ENCODE measurements around the gene SRM. TPM values are rescaled to one million over a fixed set of nuclear protein-coding genes. Genes with fewer than 3 reads are reported as not detected.
A peak's percentile ranks its signal among the peaks of the same experiment; 100 is the strongest.

Gene SRM
- total and polyA plus RNA-seq, 2 of the 4 experiments (the other 2 are of a cell fraction): 23.1 to 160 TPM

GRCh38 chr1:11025618-11026017 lies 34.2 kb downstream of the SRM start:
- peaks cover 20% of the 10 kb centered on the region for H4K20me1 ChIP-seq (ENCODE audit: insufficient read depth, low read length)
- H3K79me1 ChIP-seq (ENCODE audit: low read depth in 1 of 2, low read length in 2 of 2): peaks cover 11 to 16% of the 10 kb centered on the region in 2 experiments
- H3K56ac ChIP-seq (ENCODE audit: extremely low read depth, insufficient read depth, low read length): no peak overlapping the region
- H3K27me3 ChIP-seq (ENCODE audit: control insufficient read depth, insufficient read depth, low read length): no peaks in the 10 kb centered on the region
- peak overlapping the region; percentile 47; the same call in 1 of the 2 replicates for H4K5ac ChIP-seq (ENCODE audit: low read depth, low read length)
- no peaks in the 10 kb centered on the region for H3K4me1 ChIP-seq (ENCODE audit: control insufficient read depth, insufficient read depth, low read length)
- H4K91ac ChIP-seq (ENCODE audit: insufficient read depth, low read depth, low read length): no peak overlapping the region
- no peak overlapping the region for H2BK15ac ChIP-seq (ENCODE audit: low read depth, low read length)
- H2BK120ac ChIP-seq (ENCODE audit: low read depth, low read length): no peak overlapping the region
- no peaks in the 10 kb centered on the region for H3K9me1 ChIP-seq (ENCODE audit: insufficient read depth, low read length)
- H3K23ac ChIP-seq (ENCODE audit: low read depth, low read length): no peak overlapping the region
- ChIA-PET CTCF (no interaction called here), POLR2A (ENCODE audit: unreplicated experiment) (no interaction called here)
- no peak overlapping the region for H2BK20ac ChIP-seq (ENCODE audit: low read depth, low read length)
- no peak overlapping the region for H2AK9ac ChIP-seq (replicated peaks; ENCODE audit: low read depth, low read length, poor library complexity)
- H2BK5ac ChIP-seq (ENCODE audit: low read depth, low read length, poor library complexity, severe bottlenecking): peak overlapping the region; percentile 42
- WGBS, 2 experiments (ENCODE audit: extremely low coverage in 2 of 2, insufficient read length in 1 of 2): no CpG with 5 or more reads among the region's 1 CpG
- no peaks in the 10 kb centered on the region for H3K9me3 ChIP-seq (ENCODE audit: control insufficient read depth, insufficient read depth, low read length)
- no peak overlapping the region for H3K27ac ChIP-seq (ENCODE audit: insufficient read depth, low read length)
- no peak overlapping the region for H2AFZ ChIP-seq (replicated peaks; ENCODE audit: low read length, poor library complexity)
- intact Hi-C loops (cut with micrococcal nuclease): no loop called here
- TF ChIP-seq FOS (IDR thresholded peaks at IDR 0.05; ENCODE audit: low read depth, low read length) (no peak), POLR2A (IDR thresholded peaks at IDR 0.05; ENCODE audit: low read depth, low read length) (no peak), MAFK (IDR thresholded peaks at IDR 0.05; ENCODE audit: low read depth, low read length) (no peak), CHD1 (IDR thresholded peaks at IDR 0.05; ENCODE audit: low read depth, low read length) (no peak), CEBPB (IDR thresholded peaks at IDR 0.05; ENCODE audit: low read depth, low read length) (no peak), SMC3 (IDR thresholded peaks at IDR 0.05; ENCODE audit: low read depth, low read length) (no peak), BHLHE40 (IDR thresholded peaks at IDR 0.05; ENCODE audit: low read depth, low read length) (no peak), RCOR1 (IDR thresholded peaks at IDR 0.05; ENCODE audit: insufficient replicate concordance, low read length) (no peak), RAD21 (IDR thresholded peaks at IDR 0.05; ENCODE audit: low read length) (no peak), MXI1 (IDR thresholded peaks at IDR 0.05; ENCODE audit: borderline replicate concordance, low read depth, low read length) (no peak), CTCF (conservative IDR thresholded peaks at IDR 0.05; ENCODE audit: low read depth, low read length) (no peak), RFX5 (IDR thresholded peaks at IDR 0.05; ENCODE audit: low read depth, low read length) (no peak), NFE2L2 (IDR thresholded peaks at IDR 0.05; ENCODE audit: low read depth, low read length) (no peak)
- TF ChIP-seq, protein P1, sequence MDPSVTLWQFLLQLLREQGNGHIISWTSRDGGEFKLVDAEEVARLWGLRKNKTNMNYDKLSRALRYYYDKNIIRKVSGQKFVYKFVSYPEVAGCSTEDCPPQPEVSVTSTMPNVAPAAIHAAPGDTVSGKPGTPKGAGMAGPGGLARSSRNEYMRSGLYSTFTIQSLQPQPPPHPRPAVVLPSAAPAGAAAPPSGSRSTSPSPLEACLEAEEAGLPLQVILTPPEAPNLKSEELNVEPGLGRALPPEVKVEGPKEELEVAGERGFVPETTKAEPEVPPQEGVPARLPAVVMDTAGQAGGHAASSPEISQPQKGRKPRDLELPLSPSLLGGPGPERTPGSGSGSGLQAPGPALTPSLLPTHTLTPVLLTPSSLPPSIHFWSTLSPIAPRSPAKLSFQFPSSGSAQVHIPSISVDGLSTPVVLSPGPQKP (IDR thresholded peaks at IDR 0.05; ENCODE audit: borderline replicate concordance, low read depth, low read length): no peak
- TF ChIP-seq, protein P2, sequence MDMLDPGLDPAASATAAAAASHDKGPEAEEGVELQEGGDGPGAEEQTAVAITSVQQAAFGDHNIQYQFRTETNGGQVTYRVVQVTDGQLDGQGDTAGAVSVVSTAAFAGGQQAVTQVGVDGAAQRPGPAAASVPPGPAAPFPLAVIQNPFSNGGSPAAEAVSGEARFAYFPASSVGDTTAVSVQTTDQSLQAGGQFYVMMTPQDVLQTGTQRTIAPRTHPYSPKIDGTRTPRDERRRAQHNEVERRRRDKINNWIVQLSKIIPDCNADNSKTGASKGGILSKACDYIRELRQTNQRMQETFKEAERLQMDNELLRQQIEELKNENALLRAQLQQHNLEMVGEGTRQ (IDR thresholded peaks at IDR 0.05; ENCODE audit: low read depth, low read length): no peak
- in situ Hi-C loops (cut with MboI; ENCODE audit: low sequenced_read_pairs): no loop called here
- no peak overlapping the region for H3K9ac ChIP-seq (ENCODE audit: low read depth, low read length)
- H3K14ac ChIP-seq (replicated peaks; ENCODE audit: low read depth, low read length): no peak overlapping the region
- no peak for ATAC-seq (ENCODE audit: low read depth)
- peak overlapping the region; percentile 43; the same call in 1 of the 2 replicates for H3K18ac ChIP-seq (ENCODE audit: low read depth, low read length)
- no peak overlapping the region for H3K4me3 ChIP-seq (ENCODE audit: insufficient read depth, low read depth, low read length)
- no TSS peak for BruUV-seq (replicated peaks)
- no peak overlapping the region; a peak in 1 of 4 replicates for H4K8ac ChIP-seq (ENCODE audit: low read depth in 2 of 2, low read length in 2 of 2)
- no peak for DNase-seq
- no peak overlapping the region for H3K4me2 ChIP-seq (ENCODE audit: low read depth, low read length)
- dilution Hi-C loops (cut with HindIII; ENCODE audit: low sequenced_read_pairs, unreplicated experiment): no loop called here
- H3K36me3 ChIP-seq (ENCODE audit: control insufficient read depth, insufficient read depth, low read length): peaks cover 41% of the 10 kb centered on the region
- no peak overlapping the region for H2AK5ac ChIP-seq (ENCODE audit: low read depth, low read length)
- no peak overlapping the region for H3K4ac ChIP-seq (ENCODE audit: low read depth, low read length)

Data from IMR-90 (cell line).